Midbrain (tissue), 1 donor: ENCODE data around the gene NAA80.
A peak's percentile ranks its signal among the peaks of the same experiment; 100 is the strongest.
"Not testable (repeated sequence)": the region's sequence is repeated elsewhere in the genome, so short reads cannot be mapped to it uniquely, and the experiment has no call there.

Experiments
- DNase-seq: peaks from one replicate; lab custom pipeline; 2025; lab: John Stamatoyannopoulos, UW

Gene NAA80

DNA sequence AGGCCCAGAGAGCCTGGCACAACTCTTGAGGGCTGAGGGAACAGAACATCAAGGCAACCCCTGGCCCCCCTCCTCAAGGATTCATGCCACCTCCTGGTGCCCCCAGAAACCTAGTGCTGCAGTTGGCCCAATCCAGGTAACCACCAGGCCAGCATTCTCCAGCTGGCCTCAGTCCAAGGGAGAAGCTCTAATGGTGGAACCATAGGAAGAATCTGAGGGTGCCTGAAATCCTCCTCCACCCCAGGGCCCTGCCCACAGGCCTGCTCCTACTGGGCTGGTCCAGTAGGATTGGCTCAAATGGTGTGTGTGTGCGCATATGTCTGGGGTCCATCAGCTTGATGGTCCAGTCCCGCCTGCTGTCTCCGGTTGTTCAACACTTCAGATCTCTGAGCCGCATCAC lies 15.6 kb upstream of the NAA80 start:
- DNase-seq: no peak

- no peak for DNase-seq
Observed at GRCh38 chr3:50314342-50314741, 15.1 kb upstream of the NAA80 start.

DNA sequence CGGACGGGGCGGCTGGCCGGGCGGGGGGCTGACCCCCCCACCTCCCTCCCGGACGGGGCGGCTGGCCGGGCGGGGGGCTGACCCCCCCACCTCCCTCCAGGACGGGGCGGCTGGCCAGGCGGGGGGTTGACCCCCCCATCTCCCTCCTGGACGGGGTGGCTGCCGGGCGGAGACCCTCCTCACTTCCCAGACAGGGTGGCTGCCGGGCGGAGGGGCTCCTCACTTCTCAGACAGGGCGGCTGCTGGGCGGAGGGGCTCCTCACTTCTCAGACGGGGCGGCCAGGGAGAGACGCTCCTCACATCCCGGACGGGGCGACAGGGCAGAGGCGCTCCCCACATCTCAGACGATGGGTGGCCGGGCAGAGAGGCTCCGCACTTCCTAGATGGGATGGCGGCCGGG lies 12.8 kb upstream of the NAA80 start:
- DNase-seq: not testable (repeated sequence)

DNA sequence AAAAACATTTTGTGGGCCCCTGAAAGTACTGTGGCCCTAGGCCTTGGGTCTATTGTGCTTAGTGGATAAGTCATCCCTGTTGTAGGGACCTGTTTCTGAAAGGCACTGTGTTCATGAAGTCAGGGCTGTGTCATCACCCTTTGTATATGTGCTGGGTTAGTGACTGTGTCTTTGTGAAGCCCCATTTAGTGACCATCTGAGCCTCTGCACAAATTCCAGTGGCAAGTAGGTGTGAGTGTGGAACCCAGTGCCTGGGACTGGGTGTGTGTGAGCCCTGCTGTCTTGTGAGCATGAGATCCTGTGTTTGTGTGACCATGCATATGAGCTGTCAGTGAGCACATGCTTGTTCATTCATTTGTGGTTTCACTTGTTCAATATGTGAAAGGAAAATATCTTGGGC lies 5.4 kb upstream of the NAA80 start:
- DNase-seq: no peak

GRCh38 chr3:50303013-50303815 lies 4.0 kb upstream of the NAA80 start, which contains the start of gene HYAL1:
Gene HYAL1, minus strand, starts transcription at chr3:50303574. Its CDS starts 618 bp downstream, at chr3:50302956.
- no peak for DNase-seq

DNA sequence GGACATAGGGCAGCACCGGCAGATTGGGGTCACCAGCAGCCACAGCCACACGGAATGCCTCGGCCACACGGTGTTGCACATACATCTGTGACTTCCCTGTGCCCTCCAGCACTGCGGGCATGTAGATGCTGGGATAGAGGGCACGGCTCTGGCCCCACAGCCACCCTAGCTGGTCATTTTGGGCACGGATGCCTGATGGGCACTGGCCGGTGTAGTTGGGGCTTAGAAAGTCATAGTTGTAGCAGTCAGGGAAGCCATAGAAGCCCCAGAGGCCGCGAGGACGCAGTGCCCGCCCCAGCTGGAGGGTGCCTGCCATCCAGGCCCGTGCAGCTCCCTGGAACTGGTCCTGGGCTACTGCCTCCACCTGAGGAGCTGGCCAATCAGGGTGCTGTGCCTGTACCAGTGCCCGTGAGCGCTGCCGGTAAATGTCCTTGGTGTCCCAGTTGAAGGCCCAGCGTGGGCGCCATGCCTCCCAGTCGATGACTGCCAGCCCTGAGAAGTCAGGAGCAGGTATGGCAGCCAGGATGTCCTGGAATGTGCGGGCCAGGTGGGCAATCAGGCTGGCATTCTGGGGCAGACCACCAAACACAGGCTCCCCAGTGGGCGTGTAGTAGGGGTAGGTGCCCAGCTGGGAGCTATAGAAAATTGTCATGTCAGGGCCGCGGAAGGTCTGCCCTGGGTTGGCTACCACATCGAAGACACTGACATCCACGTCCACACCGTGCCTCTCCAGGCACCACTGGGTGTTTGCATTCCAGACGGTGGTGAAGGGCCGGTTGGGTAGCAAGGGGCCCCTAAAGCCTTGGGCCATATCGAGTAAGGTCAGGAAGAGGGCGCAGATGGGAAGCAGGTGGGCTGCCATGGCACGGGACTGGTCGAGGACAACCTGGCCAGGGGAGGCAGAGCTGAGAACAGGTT lies 3.1 kb upstream of the NAA80 start:
- DNase-seq: no peak

DNA sequence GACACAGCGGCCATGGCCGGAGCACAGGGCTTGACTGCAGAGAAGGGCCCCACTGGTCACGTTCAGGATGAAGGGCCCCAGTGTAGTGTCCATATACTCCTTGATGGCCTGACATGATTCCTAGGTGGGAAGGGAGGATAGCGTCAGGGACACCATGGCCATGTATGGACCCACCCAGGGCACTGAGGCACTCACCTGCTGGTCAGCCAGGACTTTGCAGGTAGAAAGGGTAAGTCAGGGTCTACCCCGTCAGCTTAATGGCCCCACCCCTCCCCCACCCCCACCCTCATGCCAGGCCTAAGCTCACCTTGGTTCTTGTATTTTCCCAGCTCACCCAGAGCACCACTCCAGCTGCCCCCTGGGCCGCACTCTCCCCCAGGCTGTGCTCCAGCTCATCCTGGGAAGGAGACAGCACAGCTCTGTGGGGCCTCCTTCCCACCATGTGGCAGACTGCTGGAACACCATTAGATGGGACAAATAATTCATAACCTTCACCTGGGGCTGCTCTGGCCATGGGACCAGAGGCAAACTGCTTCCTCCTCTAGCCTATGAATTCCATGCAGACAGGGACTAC lies 1.6 kb upstream of the NAA80 start:
- DNase-seq: no peak

- peak; percentile 78 for DNase-seq
Observed at GRCh38 chr3:50299929-50300680, 900 bp upstream of the NAA80 start.

DNA sequence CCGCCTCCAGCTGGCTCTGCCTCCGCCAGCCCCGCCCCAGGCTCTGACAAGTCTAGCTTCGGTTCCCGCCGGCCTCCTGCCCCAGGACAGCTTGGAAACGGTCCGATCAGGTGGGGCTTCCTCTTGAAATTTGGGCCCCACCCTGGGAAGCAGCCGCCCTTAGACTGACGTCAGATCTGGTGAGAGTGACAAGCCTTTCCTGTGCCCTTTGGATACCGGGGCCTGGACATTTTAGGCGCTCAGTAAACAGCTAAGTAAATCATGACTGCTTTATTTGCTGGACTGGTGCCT lies 378 bp upstream of the NAA80 start:
- no peak for DNase-seq

DNA sequence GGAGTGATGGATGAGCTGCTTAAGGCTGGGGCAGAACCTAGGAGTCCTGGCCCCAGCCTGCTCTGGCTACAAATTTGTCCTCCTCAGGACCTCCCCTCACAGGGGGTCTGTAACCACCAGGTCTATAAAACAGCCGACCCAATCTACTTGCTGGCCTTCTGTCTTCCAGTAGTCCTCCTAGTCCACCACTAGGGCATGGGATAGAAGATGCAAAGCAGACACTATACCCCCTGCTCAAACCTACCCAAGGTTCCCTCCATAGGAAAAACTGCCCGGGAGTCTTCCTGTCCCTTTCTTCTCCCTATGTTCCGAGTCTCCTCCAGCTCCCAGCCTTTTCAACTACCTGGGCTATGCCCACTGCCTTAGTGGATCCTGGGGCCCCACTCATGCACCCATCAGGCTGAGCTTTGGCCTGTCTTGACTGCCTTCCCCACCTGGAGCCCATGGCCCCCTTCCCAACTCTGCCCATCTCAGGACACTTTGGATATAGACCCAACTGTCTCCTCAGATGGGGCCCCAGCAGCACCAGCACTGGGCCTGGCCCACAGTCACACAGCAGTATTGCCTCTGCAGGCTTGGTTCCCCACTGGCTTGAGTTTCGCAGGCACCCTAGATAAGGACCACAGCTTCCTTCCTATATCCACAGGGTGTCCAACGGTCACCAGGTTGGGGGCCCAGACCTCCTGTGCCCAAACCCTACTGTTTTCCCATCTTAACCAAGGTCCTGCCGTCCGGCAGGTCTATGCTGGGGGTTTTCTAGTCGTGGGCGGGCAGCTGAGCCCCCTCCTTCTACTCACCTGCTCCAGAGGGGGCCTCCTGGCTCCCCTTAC lies 1.1 kb downstream of the NAA80 start:
- no peak for DNase-seq

DNA sequence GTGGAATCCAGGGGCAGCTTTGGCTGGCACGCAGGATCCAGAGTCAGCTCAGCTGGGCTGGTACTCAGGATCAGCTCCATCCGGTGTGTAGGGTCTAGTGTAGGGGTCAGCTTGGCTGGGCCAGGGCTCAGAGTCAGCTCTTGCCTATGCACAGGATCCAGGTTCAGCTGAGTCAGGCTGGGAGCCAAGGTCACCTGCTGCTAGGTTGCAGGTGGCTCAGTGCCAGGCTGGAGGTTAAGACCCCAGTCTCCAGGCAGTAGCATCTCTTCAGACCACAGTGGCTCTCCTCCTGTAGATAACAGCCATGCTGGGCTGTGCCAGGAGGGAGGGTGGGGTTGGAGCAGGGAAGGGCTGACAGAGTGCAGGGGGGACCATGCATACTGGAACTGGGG lies 1.8 kb downstream of the NAA80 start:
- DNase-seq: no peak

DNA sequence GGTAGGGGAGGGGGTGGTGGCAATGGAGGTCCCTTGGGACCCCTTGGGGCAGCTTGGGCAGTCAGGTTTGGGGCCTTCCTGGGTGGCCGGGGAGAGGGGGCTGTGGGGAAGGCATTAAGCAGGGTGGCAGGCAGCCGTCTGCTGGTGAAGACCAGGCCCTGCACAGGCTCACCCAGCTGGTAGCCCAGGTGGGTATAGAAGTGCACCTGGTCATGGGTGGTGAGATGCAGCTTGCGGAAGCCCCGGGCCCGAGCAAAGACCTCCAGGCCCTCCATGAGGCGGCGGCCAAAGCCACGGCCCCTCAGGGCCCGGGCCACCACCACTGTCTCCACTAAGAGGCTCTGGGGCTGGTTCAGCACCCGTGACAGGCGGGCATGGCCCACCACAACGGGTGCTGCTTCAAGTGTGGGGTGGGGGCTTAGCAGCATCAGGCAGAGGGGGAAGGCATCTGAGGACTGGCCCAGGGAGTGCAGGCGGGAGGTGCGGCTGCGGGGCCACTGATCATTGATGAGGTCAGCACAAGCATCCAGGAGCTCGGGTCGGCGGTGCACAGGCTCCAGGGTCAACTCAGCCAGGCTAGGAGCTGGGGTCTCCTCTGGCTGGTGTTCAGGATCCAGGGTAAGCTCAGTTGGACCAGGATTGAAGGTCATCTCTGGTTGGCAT lies 2.4 kb downstream of the NAA80 start:
- DNase-seq: no peak

GRCh38 chr3:50295553-50296431 lies 3.4 kb downstream of the NAA80 start:
- DNase-seq: no peak

DNA sequence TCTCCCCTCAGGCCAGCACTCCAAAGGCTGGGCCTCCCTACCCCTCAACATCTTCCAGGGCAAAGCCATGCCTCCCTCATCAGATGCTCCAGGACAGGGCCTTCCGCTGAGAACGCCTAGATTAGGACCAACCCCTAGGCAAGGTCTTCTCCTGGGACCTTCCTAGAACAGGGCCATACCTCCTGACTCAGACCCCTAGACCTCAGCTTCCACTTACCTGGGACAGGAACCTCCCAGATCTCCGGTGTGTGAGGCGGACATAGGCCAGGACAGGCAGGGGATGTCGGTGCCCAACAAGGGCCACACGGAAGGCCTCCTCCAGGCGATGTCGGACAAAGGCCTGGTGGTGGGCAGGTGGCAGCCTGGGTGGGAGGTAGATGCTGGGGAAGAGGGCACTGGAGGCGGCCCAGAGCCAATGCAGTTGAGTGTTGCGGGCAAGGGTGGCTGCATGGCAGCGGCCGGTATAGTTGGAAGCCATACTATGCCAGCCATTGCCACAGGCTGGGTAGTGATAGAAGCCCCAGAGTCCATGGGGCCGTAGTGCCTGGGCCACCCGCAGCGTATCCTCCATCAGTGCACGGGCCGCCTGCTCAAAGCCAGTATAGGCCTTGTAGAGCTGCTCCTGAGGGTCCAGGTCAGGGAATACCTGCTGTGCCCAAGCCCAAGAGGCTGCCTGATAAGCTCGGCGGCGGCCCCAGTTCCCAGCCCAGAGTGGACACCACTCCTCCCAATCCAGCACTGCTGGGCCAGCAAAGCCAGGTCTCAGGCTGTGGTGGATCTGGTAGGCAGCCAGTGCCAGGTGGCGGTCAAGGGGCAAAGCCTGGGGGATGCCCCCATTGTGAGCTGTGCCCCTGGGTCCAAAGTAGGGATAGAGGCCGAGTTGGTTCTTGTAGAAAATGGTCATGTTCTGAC lies 4.5 kb downstream of the NAA80 start:
- no peak for DNase-seq

GRCh38 chr3:50294089-50294488 lies 5.1 kb downstream of the NAA80 start:
- no peak for DNase-seq

- DNase-seq: no peak
Observed at GRCh38 chr3:50293079-50293801, 6.0 kb downstream of the NAA80 start.

DNA sequence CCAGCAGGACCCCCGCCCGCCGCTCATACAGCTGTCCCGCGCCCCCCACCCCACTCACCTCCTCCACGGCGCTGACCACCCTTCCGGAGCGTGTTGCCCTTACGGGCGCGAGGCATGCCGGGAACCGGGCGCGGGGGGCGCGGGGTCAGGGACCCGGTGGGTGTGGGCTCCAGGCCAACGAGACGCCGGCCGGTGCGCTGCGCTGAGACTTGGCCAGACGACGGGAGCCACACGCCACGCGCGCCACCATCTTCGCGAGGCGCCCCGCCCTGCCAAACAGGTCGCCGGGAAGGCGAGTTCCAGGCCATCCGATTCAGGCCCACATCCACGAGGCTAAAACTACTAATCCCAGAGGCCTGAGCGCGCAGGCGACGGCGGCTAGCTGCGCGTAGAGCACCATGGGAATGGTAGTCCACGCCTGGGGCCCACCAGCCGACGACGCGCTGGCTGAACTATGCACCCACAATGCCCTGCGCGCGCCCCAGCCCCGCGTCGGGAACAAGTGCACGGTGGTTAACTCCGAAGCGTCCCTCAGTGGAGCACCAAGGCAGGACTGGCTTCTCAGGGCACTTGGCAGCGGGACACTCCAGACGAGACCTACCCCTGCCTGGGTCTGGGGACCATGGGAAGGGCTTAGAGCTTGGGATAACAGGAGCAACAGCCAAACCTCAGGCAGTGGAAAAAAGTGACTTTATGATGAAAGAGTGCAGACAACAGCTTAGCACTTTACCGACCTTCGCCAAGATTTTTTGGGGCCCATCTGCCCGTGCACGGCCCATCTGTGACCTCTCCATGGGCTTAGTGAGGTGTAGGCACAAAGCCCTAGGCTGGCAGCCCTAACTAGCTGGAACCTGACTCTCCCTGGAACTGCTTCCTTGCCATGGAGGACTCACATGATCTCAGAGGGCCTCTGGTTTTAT lies 6.8 kb downstream of the NAA80 start, which contains the start of gene IFRD2:
TSS of gene IFRD2 (minus strand) at position 271 of the 920 bp plus-strand sequence. CDS start at position 116, 155 bp downstream.
- DNase-seq: peak; percentile 99
